Mucosa of gallbladder (tissue), 1 donor: ENCODE measurements around the gene ARHGAP10. TPM values are rescaled to one million over a fixed set of nuclear protein-coding genes. Genes with fewer than 3 reads are reported as not detected.
A peak's percentile ranks its signal among the peaks of the same experiment; 100 is the strongest.
"Not testable (repeated sequence)": the region's sequence is repeated elsewhere in the genome, so short reads cannot be mapped to it uniquely, and the experiment has no call there.

Experiments
- DNase-seq: peaks from one replicate; pipeline ENCODE4 v3.0.0-alpha.2; 2020; ENCODE audit warnings: low spot score
- total RNA-seq: library from RNA; stranded (reverse); gene quantifications from one replicate; pipeline ENCODE4 v1.2.1, GENCODE V29; 2021
- donor health status: DM: no; HTN: no; CAD: no.

The ARHGAP10 gene
- total RNA-seq, 1 donor from 2014 or later: 52.2 TPM

DNA sequence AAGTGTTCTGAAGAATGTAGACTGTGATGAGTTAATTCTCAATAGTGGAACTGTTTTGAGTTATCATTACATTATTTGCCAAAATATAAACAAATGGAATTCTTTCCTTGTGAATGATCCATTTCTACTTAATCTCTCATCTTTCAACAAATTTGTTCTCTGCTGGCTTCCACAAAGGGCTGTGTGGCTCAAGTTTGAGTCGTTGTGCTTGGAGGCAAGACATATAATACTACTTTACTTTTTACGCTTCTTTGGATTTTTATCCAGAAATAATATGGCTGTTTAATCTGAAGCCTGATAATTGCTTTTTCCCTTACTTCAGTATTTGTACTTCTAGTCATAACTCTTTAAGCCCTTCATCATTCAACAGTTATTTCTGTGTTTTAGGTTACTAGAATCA lies 169.5 kb downstream of the ARHGAP10 start:
- no peak for DNase-seq

GRCh38 chr4:147901916-147902315 lies 170.0 kb downstream of the ARHGAP10 start:
- DNase-seq: no peak

- DNase-seq: no peak
Observed at GRCh38 chr4:147909225-147909624, 177.3 kb downstream of the ARHGAP10 start.

DNA sequence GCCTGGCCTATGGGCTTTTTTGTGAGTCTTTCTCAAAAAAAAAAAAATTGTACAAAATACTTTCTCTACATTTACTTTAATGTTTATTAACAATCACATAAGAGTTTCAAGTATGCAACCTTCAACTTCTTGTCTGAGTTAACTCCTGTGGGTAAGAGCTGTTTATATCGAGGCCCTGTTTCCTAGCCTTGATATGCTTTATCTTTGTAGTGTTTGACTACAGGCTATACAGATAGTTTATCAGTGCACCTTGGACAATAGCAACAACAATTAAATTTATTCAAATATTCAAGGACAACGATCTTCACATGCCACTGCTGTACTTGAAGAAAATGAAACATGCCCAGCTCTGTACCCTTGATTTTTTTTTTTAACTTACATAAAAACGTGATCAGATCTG lies 178.4 kb downstream of the ARHGAP10 start:
- DNase-seq: no peak

- DNase-seq: not testable (repeated sequence)
Observed at GRCh38 chr4:147912106-147912505, 180.2 kb downstream of the ARHGAP10 start.

DNA sequence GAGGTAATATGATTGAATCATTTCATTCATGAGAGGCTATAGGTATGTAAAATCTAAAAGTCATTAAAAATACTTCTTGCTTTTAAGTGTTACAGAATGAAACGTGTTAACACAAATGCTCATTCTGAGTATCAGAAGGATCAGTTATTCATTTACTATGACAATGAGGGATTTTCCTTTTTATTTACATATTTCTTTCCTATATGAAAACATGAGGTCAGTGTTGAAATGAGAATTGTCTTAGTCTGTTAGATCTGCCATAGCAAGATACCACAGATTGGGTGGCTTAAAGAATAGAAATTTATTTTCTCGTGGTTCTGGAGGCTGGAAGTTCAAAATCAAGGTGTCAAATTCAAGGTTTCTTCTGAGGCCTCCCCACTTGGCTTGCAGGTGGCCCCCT lies 181.2 kb downstream of the ARHGAP10 start:
- DNase-seq: no peak

DNA sequence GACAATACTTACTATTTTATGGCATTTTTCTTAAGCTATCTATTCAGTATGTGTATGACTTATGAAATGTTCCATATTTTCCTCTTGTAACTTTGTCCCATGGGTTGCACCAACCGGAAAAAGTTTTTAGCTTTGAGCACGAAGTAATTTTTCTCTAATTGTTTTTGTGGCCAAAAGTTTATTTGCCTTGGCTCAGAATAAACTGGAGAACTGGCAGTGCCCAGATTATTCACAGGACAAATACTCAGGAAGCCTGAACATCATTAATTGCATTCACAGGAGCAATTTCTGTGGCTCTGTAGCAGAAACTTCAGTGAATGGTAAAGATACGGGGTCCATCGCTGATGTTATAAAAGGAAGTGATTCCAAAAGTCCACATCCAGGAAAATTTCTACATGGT lies 184.5 kb downstream of the ARHGAP10 start:
- no peak for DNase-seq

- DNase-seq: no peak
Observed at GRCh38 chr4:147923381-147923780, 191.5 kb downstream of the ARHGAP10 start.

DNA sequence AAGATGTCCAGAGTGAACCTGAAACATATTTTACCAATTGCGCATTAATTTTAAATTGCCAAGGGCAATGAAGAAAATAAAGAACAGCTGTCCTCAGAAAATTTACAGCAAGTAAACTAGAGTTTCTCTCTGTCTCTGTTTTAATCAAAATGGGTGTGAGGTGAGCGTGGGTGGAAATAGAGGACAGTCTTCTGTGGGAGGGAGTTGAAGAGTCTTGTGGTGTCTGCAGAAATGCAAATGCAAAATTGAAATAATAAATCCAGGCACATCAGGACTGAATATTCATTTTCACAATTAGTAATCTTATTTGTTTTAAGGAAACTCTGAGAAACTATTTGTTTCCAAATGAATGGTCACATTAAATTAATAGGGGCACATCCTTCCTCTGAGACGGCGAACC lies 192.0 kb downstream of the ARHGAP10 start:
- DNase-seq: no peak

- peak; percentile 19 for DNase-seq
Observed at GRCh38 chr4:147924604-147925412, 192.9 kb downstream of the ARHGAP10 start.

DNA sequence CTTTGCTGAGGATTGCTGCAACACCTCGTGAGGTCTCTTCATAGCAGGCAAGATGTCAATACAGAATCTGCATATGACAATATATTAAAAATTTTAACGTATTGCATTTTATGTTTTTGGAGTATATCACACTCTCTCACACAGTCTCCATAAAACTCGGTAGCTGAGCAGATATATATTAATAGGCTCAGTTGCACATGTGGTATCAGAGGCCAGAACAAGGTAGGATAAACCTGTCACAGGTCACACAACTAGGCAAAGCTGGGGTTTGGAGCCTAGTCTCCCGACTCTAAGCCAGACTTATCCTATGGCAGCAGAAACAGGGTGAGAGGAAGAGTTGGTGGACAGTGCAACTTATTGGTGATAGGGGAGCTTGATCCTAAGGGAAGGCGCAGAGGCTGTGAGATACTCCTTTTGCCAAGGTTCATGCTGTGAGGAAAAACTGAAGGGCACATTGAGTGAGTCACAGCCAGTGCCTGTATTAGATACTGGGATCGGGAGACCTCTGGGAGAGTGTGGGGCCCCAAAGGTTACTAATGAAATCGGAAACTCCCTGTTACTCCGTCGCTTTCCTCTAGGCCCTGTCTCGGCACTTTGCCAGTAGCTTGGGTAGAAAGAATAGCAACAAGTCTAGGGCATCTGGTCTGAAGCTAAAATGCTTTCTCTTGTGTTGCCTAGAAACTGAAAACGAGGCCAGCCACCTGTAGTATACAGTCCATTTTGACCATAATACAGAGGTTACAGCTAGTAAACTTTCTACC lies 195.7 kb downstream of the ARHGAP10 start:
- no peak for DNase-seq

GRCh38 chr4:147928400-147928799 lies 196.5 kb downstream of the ARHGAP10 start:
- no peak for DNase-seq

DNA sequence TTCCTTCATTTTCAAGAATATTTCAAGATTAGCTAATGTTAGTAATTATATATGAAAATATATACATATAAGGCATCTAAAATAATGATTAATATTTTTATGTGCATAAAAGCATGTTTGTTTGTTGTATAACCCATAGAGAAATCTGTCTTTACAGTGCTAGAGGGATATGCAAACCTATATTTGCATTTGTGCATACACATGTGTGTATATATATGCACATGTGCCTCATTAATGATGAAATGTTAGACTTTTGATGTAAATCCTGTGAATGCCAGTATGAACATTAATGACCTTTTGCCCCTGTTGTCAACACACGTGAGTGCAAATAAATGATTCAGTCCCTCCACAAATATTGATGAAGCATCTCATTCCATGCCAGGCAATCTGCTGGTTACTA lies 197.9 kb downstream of the ARHGAP10 start:
- DNase-seq: no peak

- no peak for DNase-seq
Observed at GRCh38 chr4:147933316-147933715, 201.4 kb downstream of the ARHGAP10 start.

DNA sequence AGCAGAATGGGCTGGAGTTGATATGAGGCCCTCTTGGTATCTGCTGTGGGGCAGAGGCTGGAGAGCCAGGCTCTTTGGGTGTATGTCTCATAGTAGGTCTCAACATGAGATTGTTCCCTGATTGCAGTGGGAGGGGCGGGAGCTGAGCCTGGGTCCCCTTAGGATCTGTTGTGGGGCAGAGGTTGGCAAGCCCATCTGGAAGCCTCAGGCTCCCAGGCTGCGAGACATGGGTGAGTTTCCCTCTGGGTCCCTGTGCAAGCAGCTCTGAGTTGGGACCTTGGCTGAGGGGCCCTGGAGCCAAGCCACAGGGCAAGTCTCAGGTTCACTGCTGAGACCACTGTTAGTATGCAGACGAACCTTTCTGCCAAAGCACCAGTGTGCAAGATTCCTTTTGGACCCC lies 201.9 kb downstream of the ARHGAP10 start:
- DNase-seq: no peak

DNA sequence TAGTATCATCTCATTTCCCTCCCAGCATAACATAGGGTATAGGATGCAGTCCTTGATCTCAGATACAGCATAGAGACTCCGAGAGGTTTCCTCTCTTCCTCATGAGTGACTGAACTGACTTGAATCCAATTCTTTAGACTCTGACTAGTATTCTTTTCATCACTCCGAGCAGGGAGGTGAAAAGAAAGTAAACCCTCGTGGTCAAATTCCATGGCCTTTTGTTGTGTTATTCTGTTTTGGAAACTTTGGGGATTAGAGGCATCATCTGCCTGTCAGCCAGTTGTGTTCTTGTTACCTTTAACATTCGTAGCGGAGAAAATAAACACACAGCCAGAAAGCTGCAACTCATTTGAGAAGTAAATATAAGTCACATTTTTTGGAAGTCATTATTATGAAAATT lies 206.6 kb downstream of the ARHGAP10 start:
- no peak for DNase-seq

DNA sequence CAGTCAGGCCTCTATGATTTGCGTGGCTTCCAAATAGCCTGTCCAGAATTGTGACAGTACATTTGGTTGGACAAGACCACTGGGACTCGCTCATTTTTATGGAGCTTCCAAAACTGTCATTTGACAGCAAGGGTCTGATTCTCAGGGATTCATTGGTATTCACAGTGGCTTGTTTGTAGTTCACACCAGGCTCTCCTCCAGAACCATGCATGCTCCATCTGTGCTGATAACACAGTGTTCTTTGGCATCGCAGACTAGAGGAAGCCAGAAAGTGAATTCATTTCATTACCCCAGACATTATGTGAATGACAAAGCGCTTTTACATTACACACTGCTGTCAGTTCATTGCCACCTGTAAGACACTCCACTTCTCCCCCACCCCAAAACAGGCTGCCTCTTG lies 208.3 kb downstream of the ARHGAP10 start:
- no peak for DNase-seq

DNA sequence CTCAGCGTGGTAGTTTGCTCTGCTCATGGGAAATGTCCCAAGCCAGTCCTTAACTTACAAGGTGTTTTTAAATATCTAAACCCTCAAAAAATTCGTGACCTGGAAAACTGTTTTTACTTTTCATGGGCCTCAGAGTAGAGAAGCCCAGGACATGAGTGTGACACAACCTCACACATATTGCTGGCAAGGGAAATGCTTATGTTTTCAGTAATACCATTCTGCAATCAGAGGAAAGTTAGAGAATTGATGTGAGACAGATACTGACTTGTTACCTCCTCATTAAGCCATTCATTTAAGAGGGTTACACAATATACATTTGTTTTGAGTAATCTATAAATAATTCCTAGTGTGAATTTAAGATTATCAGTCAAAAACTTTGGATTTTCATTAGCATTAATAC lies 209.5 kb downstream of the ARHGAP10 start:
- no peak for DNase-seq

- no peak for DNase-seq
Observed at GRCh38 chr4:147942729-147943128, 210.8 kb downstream of the ARHGAP10 start.

DNA sequence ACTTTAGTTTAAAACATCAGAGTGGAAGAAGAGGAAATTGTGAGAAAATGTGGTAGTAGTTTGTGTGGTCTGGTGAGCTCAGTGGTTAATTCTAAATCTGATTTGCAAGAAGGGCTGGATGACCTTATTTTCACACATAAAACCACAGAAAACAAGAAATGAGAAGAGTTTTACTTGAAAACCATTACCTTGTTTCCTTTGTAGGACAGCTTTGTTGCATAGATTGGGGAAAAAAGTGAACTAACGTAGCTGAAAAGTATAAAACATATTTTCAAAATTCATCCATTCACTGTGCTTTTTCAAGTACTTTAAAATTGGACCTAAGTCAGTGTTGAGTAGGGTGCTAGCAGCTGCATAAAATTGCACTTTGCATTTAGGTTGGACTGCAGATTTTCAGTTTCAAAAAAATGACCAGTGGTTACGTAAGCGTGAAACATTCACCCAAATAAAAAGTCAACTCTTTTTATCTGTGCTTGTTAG lies 211.3 kb downstream of the ARHGAP10 start:
- no peak for DNase-seq

DNA sequence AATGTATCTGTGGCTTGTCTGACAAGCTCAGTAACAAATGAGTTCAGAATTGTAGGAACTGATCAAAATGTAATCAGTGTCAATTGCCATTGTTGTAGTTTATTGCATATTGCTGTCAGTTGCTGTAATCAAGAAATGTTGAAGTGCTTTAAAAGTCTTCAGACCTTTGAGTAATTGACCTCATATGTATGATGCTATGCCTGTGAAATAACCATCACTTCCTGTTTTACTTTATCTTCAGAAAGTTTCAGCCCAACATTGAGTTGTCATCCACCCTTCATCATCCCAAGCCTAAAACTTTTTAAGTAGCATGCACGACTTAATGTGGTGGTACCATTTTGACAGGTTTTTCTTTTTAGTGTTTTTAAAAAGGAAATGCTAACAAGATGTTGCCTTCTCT lies 212.4 kb downstream of the ARHGAP10 start:
- no peak for DNase-seq

DNA sequence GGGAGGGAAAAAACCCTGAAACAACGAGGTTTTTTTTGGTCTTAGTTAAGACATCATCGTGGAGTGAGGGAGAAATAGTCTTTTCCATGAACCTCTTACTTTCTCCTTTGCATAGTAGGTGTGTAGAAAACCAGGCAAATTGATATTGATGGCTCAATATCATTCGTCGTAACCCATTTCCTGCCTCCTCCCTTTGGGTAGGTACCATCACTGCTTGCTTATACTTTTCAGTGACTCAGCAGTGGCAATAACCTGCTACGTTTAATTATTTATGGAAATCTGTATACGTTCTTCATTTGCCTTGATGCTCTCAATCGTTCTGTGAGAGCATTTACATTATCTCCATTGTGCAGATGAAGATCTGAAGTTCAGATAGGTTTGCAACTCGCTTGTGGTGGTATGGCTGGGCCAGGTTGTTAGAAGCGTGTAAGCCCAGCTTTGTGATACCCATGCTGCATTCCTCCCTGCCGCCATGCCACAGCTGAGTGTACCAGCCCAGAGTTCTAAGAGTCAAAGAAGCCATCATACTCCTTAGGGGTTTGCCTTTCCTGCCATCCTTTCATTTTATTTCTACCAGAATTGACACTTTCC lies 212.9 kb downstream of the ARHGAP10 start:
- no peak for DNase-seq

GRCh38 chr4:147948336-147948735 lies 216.4 kb downstream of the ARHGAP10 start:
- DNase-seq: no peak
